GM20431 (cell line): Measurements from ENCODE around the gene CRYBA4.

Experiments used
- in situ Hi-C: fragments of 300-500 bp; cut with MseI, MboI; formaldehyde crosslinking; loops from one replicate; pipeline ENCODE4 v1.15.0; 2020; ENCODE audit warnings: low sequenced_read_pairs; ENCODE audit not compliant: unreplicated experiment

CRYBA4 gene

DNA sequence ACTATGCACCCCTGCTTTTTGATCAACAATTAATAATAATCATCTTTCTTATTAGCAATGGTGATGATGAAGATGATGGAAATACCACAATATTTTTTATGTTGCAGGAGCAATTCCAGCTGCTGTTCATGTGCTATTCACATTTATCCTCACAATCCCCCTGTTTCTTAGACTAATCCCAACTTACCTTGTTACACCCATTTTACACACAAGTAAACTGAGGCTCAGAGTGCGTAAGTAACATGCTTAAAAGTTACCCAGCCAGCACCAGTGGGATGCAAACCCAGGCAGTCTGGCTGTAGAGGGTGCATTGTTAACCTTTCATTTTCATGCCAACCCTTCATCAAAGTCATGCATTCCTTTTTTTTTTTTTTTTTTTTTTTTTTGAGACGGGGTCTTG is 1.6 kb upstream of the CRYBA4 start:
- in situ Hi-C loops = no loop called here

DNA sequence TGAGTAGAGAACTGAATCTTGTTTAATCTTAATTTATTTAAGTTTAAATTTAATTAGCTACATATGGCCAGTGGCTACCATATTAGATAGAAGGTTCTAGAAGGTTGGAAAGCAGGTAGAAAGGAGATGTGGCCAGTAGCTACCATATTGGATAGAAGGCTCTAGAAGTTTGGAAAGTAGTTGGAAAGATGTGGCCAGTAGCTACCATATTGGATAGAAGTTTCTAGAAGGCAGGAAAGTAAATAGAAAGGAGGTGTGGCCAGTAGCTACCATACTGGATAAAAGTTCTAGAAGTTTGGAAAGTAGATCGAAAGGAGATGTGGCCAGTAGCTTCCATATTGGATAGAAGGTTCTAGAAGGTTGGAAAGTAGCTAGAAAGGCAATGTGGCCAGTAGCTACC is 2.2 kb downstream of the CRYBA4 start:
- in situ Hi-C loops = no loop called here

DNA sequence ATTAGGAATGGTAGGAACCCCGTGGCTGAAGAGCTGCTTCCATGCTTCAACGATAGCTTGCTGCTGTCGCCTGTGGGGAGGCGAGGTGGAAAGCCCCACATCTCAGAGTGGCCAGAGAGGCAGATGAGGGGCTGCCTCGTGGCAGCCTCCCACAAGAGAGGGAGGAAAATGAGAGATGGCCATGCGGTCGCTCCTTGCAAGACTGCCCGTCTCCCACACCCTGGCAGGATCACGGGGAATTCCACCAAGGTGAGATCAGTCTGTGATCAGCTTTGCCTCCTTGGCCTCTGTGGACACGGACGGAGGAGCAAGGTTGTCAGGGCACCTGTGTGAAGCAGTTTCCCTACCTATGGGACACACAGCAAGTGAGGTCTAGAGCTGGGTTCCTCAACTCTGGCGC is 3.0 kb downstream of the CRYBA4 start:
- in situ Hi-C loops = no loop called here

DNA sequence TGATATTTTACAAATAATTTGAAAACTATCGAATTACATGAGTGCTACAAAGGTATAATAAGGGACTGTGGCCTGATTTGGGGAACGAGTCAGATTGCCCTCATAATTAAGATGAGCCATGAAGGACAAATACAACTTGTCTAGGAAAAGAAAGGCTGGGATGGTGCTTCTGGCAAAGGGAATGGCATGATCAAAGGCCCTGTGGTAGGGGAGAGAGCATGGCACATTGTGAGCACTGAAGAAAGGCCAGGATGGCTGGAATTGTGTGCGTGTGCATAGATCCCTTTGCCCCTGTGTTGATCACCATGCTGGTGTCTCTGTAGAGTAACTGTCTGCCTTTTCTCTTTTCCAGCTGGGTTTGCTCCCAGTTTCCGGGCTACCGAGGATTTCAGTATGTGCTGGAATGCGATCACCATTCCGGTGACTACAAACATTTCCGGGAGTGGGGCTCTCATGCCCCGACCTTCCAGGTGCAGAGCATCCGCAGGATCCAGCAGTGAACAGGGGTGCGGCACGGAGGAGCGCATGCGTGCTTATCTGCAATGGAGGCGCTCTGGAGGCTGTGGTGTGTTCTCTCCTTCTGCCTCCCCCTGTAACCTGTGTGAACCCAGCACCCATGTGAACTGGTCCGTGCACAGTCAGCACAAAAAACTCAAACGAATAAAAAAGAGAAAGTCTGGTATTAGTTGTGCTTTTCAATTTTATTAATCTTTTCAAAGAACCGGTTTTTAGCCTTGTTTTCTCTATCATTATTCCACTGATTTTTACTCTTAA is 8.4 kb downstream of the CRYBA4 start:
- in situ Hi-C loops = no loop called here

DNA sequence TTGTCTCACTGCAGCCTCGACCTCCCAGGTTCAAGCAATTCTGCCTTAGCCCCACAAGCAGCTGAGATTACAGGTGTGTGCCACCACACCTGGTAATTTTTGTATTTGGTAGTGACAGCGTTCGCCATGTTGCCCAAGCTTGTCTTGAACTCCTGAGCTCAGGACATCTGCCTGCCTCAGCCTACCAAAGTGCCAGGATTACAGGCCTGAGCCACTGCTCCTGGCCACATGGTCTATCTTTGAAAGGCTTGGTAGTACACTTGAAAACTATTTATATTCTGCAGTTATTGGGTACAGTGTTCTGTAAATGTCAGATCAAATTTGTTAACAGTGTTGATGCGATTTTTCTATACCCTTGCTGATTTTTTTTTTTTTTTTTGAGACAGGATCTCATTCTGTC is 9.5 kb downstream of the CRYBA4 start:
- in situ Hi-C loops = no loop called here

DNA sequence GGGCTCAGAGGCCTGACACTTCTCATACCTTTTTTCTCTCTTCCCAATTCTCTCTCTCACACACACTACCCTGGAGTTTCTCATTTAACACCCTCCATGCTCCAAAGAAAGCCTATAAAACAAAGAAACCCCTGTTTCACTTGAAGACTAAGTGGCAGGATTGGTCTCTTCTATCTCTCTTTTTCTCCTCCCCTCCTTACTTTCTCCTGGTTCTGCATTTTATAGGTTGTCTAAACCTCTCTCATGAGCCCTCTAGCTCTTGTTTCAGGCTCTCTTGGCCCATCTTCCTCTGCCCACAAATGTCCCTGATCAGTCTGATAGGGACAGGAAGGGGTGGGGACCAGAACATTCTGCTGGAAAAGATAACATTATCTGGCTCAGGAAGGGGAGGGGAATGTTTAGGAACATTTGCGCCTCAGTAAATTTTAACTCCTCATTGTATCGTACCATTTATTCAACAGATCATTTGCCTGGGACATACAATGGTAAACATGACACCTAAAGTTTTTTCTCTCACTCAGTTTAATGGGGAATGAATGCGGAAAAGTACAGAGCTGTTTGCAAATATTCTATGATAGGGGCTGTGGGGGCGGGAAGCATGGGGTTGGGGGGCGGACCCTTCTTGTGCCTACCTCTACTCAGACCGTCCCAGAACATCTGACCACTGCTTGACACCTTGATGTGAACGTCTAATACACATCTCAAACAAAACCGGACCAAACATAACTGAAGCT is 10.8 kb downstream of the CRYBA4 start:
- in situ Hi-C loops = no loop called here

DNA sequence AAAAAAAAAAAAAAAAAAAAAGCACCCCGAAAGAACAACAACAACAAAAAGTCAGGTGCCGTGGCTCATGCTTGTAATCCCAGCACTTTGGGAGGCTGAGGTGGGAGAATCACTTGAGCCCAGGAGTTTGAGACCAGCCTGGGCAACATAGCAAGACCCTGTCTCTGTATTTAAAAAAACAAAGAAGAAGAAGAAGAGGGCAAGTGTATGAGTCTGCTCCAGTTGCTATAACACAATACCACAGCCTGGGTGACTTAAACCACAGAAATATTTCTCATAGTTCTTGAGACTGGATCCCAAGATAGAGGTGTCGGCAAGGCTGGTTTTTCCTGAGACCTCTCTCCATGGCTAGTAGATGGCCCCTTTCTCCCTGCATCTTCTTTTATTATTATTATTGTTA is 12.4 kb downstream of the CRYBA4 start:
- in situ Hi-C loops = no loop called here

DNA sequence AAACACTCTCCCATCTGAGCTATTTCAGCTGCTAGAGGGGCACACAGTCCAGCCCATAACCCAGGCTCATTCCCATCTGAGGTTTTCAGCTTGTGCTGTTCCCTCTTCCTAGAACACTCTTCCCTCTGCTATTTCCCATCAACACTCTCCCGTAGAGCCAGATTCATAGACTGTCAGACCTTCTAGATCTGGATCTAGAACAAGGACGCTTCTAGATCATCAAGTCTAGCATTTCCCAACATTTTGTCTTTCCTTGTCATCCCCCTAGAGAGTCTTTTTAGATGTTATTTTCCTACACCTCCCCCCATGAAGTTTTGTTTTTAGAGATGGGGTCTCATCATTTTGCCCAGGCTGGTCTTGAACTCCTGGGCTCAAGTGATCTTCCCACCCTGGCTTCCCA is 13.4 kb downstream of the CRYBA4 start:
- in situ Hi-C loops = no loop called here

DNA sequence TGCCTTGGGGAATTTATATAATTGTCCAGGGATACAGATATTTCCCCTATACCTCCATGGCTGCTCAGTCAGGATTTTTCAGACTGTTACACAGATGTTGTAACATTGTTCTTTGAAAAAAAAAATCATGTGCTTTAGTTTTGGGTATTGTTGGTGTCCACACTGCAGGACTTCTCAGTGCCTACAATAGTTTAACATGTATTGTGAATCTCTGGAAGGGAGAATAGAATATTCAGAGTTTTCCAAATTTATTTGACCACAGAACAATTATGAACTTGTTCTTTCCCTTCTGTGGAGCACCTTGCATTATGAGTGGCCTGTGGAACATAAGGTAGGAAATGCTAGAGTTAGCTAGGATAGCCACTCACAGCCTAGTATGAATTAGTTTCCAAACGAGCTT is 14.5 kb downstream of the CRYBA4 start:
- in situ Hi-C loops = no loop called here

DNA sequence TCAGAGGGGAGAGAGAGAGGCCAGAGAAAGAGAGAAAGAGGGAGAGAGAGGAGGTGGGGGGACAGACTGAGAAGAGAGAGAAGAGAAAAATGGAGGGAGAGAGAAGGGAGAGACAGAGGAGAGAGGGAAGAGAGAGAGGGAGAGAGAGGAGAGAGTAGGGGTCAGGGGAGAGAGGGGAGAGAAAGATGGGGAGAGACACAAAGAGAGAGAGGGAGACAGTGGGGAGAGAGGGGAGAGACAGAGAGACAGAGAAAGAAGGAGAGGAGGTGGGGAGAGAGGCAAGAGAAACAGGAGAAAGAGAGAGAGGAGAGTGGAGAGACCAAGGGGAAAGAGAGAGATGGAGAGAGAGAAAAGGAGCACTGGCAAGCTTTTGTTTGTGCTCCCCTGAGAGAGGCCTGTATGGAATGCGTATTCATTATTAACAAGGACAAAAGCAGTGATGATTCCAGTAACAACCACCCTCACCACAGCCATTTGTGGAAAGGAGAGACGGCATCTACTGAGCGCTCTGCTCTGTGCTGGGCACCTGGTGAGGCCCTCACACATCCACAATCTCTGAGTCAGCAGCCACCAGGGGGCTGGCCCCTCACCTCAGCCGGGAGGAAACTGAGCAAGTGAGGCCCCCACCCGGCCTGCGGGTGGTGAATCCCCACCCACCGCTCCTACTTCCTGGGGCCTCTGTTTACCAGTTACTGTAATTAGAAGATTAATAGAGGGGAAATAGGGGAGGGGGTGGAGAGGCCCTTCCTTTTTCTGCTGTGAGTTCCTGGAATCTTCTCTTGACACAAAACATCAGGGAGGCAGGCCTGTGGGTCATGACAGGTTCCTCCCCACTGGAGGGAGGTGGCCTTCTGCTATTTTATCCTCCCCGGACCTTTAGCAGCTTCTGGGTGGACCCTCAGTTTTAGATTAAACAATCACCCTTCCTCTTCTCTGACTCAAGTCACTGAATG is 21.0 kb downstream of the CRYBA4 start:
- in situ Hi-C loops = no loop called here

DNA sequence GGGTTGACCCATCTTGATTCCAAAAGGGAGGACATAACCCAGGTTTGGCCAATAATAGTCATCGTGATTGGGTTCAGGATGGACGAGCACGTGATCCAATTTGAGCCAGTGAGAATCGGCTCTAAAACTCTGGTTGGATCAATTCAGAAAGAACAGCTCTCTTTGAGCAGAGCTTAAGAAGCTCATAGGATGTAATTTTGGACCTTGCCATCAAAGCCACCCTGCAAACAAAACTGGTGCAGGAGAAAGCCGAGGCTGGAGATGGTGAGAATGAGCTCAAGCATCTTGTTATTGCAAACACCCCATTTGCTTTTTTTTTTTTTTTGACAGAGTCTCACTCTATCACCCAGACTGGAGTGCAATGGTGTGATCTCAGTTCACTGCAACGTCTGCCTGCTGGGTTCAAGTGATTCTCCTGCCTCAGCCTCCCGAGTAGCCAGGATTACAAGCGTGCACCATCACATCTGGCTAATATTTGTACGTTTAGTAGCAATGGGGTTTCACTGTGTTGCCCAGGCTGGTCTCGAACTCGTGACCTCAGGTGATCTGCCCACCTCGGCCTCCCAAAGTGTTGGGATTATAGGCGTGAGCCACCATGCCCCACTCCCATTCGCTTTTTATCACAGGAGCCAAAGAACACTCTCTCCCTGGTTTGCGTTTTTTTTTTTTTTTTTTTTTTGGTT is 21.8 kb downstream of the CRYBA4 start:
- in situ Hi-C loops = no loop called here

DNA sequence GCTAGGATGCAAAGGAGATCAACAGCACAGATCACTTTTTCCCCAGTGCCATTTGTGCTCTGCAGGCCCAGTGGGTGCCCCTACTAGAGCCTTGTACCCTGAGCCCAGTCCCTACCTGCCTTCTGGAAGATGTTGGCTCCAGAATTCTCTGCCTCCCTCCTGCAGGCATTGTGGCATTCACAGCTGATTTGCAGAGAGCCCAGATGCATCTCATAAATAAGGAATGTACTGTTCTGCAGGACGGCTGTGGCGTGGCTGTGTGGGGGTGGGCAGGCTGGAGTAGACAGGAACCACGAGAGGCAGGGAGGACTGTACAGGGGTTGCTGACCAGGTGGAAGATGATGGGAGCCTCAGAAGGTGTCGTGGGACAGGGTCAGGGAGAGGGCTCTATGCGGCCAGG is 24.4 kb downstream of the CRYBA4 start:
- in situ Hi-C loops = no loop called here

DNA sequence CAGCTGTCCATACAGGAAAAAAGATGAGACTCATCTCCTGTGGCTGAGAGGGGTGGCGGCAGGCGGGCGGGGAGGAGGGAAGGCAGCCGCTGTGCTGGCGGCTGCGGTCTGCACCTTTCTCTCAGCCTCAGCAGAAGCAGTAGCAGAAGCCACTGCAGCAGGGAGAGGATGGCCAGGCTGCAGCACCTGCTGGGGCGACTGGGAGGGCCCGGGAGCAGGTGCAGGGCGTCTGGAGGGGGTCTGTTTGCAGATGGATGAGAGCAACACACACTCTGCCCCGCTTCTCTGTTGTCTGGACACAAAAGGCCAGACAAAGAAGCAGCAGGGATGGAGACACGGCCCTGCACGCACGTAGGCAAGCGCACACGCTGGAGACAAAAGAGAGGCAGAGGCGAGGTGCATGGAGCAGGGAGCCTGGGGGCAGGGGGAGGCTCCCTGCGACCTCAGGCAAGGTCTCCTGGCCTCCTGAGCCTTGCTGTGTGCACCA is 26.3 kb downstream of the CRYBA4 start:
- in situ Hi-C loops = no loop called here

DNA sequence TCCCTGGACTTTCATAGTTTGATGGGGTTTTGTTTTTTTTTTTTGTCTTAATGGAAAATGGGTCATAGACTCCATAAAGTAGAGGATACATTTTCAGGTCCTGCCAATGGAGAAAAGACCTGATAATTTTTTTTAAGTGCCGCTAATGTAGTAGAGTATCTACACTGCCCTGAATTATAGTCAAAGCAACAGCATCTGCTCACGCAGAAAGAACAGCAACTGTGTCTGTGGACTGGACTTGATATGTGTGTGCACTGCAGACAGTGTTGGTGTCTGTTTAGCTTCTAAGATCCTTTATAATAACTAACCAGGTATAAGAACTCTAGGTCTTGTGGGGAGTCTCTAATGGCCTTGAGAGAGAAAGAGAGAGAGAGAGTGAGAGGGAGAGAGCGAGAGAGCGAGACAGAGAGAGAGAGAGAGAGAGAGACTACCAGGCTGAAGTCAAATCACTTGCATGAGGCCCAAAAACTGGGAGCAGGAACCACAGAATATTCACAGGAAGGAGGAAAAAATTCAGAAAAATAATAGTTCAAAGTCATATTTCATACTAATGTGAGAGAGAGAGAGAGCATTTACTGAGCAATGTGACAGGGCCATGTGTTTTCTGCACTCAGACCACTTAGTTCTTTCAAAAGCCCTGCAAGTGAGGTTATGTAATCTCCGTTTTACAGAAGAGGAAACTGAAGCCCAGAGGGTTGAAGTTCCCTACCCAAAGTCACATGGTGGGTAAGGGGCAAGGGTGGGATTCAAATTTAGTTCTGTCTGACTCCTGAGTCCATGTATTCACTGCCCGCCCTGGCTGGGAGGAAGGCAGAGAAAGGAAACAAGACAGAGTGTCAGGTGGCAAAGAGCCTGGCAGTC is 27.0 kb downstream of the CRYBA4 start:
- in situ Hi-C loops = no loop called here

DNA sequence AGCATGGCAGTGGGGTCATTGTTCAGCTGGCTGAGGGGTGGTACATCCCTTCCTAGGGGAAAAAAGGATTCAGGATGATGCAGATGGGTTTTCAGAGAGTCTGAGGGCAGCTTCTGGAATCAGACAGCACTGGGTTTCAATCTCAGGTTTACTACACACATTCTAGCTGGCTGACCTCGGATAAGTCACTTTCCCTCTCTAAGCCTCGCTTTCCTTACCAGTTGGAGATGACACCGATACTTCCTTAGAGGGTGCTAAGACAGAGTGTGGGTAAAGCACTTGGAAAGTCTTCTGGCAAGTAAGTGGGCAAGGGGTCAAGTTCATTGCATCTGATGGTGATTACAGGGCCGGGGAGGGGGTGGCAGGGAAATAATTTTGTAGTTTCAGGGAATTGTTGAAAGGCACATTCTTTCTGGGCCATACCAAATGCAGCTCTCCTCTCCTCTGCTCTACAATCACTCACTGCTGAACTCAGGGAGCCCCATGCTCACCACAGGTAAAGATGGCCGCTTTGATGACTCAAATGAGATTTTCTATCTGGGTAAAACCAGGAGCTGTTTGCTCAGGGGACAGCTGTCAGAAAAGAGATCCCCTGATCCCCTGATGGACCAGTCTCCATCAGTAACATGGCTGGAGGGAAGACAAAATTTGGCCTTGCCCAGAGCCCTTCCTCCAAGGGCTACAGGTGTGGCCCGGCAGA is 29.1 kb downstream of the CRYBA4 start:
- in situ Hi-C loops = no loop called here

DNA sequence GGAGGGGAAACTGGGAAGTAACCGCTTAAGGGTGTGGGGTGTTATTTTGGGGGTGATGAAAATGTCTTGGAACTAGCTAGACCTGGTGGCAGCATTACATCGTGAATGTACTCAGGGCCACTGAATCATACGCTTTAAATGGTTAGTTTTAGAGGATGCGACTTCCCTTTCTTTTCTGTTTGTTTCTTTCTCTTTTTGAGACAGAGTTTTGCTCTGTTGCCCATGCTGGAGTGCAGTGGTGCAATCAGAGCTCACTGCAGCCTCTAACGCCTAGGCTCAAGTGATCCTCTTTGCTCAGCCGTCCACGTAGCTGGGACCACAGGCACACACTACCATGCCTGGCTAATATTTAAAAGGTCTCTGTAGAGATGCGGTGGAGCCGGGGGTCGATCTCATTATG is 30.1 kb downstream of the CRYBA4 start:
- in situ Hi-C loops = no loop called here

DNA sequence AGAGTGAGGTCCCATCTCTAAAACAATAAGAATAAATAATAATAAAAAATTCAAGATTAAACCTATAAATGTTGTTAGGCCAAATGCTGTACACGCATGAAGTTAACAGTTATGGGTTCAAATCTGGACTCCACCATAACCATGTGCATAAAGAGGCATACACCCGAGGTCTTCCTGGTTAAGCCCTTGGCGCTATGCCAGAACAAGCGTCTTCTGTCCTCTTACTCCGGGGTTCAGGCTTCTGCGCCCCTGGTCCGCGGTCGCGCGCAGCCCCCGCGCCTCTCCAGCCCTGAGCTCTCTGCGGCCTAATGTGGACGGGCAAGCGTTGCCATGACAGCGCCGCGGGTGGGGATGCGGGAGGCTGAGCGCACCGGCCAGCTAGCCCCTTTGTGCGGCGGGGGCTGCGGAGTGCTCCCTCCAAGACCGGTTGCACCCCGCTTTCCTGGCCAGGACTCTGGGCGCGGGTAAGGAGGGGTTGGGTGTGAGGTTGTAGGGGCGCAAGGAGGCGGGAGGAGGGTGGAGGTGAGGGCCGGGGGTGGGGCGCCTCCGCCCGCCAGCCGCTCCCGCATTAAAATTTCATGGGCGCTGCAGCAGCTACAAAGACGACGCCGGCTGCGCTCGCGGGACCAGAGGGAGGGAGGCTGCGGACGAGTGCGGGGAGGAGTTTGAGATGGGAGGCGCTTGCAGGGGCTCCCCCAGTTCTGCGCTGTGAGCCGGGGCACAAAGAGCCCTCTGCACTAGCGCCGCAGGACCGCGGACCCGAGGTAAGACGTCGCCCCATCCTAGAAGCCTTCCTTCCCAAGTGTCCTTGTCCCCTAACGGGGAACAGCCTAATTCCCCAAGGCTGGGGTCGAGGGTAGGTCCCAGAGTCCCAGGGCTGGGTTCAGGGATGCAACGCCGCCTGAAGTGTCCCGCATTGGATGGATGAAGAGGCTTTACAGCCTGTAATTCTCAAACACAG is 35.4 kb downstream of the CRYBA4 start, which contains the start of gene MIAT:
Gene MIAT, plus strand, starts transcription at position 698 of the 961 bp plus-strand sequence.
- in situ Hi-C loops = no loop called here
